SK-N-SH treated with all-trans-retinoic acid at 6 μM for 48 hours (cell line): ENCODE results near the gene MAP3K12.

Experiments
- RARB ChIP-seq: fragments of 250-450 bp; sonication (Bioruptor Pico); IDR thresholded peaks from 2 replicates; pipeline ENCODE4 v1.8.0; 2021; ENCODE audit warnings: mild to moderate bottlenecking, moderate library complexity
- TCF4 ChIP-seq: fragments of 250-450 bp; sonication (Bioruptor Pico); IDR thresholded peaks from 2 replicates; pipeline ENCODE4 v1.8.0; 2021; ENCODE audit warnings: mild to moderate bottlenecking, moderate library complexity, borderline replicate concordance
- TF ChIP-seq, protein P1 (sequence below): fragments of 250-450 bp; sonication (Bioruptor Pico); IDR thresholded peaks from 2 replicates; pipeline ENCODE4 v1.5.1; 2020; ENCODE audit warnings: low read depth, mild to moderate bottlenecking, moderate library complexity
- TF ChIP-seq, protein P2 (sequence below): fragments of 250-450 bp; sonication (Bioruptor Pico); IDR thresholded peaks from 2 replicates; pipeline ENCODE4 v1.5.0; 2020; ENCODE audit warnings: mild to moderate bottlenecking, moderate library complexity

DNA sequence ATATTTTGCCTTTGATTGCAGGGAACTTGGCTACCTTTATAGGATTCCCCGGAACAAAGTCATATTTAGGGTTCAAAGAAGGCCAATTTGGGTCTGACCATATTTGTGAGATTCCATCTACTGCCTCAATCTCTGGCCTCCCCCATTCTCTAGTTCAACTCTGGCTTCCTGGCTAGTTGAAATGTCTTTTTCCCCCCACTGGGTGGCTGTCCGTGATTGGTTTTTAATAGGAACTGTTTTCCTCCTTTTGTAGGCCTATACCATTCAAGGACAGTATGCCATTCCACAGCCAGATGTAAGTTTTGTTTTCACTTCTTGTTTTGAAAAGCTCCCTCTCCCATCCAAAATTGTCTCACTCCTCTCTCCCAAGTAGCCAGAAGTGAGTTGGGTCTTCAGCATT is 33.6 kb downstream of the MAP3K12 start:
- TF ChIP-seq TCF4 (CRISPR knock-in tag): no peak
- no peak for TF ChIP-seq RARB
- TF ChIP-seq, protein P1, sequence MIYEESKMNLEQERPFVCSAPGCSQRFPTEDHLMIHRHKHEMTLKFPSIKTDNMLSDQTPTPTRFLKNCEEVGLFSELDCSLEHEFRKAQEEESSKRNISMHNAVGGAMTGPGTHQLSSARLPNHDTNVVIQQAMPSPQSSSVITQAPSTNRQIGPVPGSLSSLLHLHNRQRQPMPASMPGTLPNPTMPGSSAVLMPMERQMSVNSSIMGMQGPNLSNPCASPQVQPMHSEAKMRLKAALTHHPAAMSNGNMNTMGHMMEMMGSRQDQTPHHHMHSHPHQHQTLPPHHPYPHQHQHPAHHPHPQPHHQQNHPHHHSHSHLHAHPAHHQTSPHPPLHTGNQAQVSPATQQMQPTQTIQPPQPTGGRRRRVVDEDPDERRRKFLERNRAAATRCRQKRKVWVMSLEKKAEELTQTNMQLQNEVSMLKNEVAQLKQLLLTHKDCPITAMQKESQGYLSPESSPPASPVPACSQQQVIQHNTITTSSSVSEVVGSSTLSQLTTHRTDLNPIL (CRISPR knock-in tag): no peak
- TF ChIP-seq, protein P2, sequence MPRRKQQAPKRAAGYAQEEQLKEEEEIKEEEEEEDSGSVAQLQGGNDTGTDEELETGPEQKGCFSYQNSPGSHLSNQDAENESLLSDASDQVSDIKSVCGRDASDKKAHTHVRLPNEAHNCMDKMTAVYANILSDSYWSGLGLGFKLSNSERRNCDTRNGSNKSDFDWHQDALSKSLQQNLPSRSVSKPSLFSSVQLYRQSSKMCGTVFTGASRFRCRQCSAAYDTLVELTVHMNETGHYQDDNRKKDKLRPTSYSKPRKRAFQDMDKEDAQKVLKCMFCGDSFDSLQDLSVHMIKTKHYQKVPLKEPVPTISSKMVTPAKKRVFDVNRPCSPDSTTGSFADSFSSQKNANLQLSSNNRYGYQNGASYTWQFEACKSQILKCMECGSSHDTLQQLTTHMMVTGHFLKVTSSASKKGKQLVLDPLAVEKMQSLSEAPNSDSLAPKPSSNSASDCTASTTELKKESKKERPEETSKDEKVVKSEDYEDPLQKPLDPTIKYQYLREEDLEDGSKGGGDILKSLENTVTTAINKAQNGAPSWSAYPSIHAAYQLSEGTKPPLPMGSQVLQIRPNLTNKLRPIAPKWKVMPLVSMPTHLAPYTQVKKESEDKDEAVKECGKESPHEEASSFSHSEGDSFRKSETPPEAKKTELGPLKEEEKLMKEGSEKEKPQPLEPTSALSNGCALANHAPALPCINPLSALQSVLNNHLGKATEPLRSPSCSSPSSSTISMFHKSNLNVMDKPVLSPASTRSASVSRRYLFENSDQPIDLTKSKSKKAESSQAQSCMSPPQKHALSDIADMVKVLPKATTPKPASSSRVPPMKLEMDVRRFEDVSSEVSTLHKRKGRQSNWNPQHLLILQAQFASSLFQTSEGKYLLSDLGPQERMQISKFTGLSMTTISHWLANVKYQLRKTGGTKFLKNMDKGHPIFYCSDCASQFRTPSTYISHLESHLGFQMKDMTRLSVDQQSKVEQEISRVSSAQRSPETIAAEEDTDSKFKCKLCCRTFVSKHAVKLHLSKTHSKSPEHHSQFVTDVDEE (CRISPR knock-in tag): no peak
